Stimulated activated CD8-positive, alpha-beta memory T cell treated with anti-CD3 and anti-CD28 coated beads, Interleukin-12 subunit alpha, Interleukin-12 subunit beta, amount 100 ng/mL, for 1 hour (primary cell): ENCODE results near the gene GRAMD1A.

Experiments
- DNase-seq: peaks from one replicate; pipeline ENCODE4 v3.0.0-alpha.2; 2020; ENCODE audit warnings: low read depth

The GRAMD1A gene

GRCh38 chr19:35055715-35056179 is 55.6 kb downstream of the GRAMD1A start:
- DNase-seq: no peak

- DNase-seq: no peak
Observed at GRCh38 chr19:35056513-35057063, 56.5 kb downstream of the GRAMD1A start.

- no peak for DNase-seq
Observed at GRCh38 chr19:35058370-35058769, 58.2 kb downstream of the GRAMD1A start.

- no peak for DNase-seq
Observed at GRCh38 chr19:35059006-35059798, 59.1 kb downstream of the GRAMD1A start.

- no peak for DNase-seq
Observed at GRCh38 chr19:35059799-35060091, 59.6 kb downstream of the GRAMD1A start.

GRCh38 chr19:35060160-35060855 is 60.2 kb downstream of the GRAMD1A start:
- no peak for DNase-seq

- no peak for DNase-seq
Observed at GRCh38 chr19:35061583-35062373, 61.7 kb downstream of the GRAMD1A start.

GRCh38 chr19:35062942-35063341 is 62.8 kb downstream of the GRAMD1A start:
- no peak for DNase-seq

- DNase-seq: no peak
Observed at GRCh38 chr19:35063940-35064818, 64.1 kb downstream of the GRAMD1A start.

GRCh38 chr19:35065574-35065973 is 65.5 kb downstream of the GRAMD1A start:
- DNase-seq: no peak

- DNase-seq: no peak
Observed at GRCh38 chr19:35066121-35066520, 66.0 kb downstream of the GRAMD1A start.

GRCh38 chr19:35066691-35067563 is 66.8 kb downstream of the GRAMD1A start:
- peak; percentile 86 for DNase-seq

GRCh38 chr19:35068941-35069634 is 69.0 kb downstream of the GRAMD1A start:
- no peak for DNase-seq

GRCh38 chr19:35069696-35070095 is 69.6 kb downstream of the GRAMD1A start:
- DNase-seq: no peak

GRCh38 chr19:35070471-35070870 is 70.3 kb downstream of the GRAMD1A start:
- DNase-seq: no peak

- DNase-seq: no peak
Observed at GRCh38 chr19:35073516-35073915, 73.4 kb downstream of the GRAMD1A start.

- DNase-seq: no peak
Observed at GRCh38 chr19:35073941-35074340, 73.8 kb downstream of the GRAMD1A start.

- no peak for DNase-seq
Observed at GRCh38 chr19:35074426-35075201, 74.5 kb downstream of the GRAMD1A start.
